Hematopoietic multipotent progenitor cell (in vitro differentiated cells): ENCODE data around the gene TSPAN13. TPM values are rescaled to one million over a fixed set of nuclear protein-coding genes. Genes with fewer than 3 reads are reported as not detected.
A peak's percentile ranks its signal among the peaks of the same experiment; 100 is the strongest.

Experiments used
- DNase-seq, 3 donors: peaks; one replicate each; pipeline ENCODE4 v3.0.0-alpha.2; 2011 to 2015; ENCODE audit warnings: low read depth in 2 of 3, low spot score in 2 of 3
- total RNA-seq: library from RNA; depleted of rRNA; stranded (reverse); fragments of >200 nt; gene quantifications from one replicate; pipeline ENCODE4 v1.2.3, GENCODE V29; 2012

Gene TSPAN13
- total RNA-seq, 1 donor, result 8.3 TPM

DNA sequence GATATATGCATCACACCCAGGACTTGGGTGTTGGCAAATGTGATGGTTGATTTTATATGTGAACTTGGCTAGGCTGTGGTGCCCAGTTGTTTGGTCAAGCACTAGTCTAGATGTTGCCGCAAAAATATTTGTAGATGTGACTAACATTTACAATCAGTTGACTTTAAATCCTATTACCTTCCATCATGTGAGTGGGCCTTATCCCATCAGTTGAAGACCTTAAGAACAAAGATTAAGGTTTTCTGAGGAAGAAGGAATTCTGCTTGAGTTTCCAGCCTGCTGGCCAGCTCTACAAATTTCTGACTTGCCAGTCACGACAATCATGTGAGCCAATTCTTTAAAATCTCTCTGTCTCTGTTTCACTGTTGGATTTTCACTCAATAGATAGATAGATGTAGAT is 20.3 kb downstream of the TSPAN13 start:
- DNase-seq, result no peak

- no peak for DNase-seq
Observed at GRCh38 chr7:16774294-16774693, 20.7 kb downstream of the TSPAN13 start.

GRCh38 chr7:16774986-16775385 is 21.4 kb downstream of the TSPAN13 start:
- no peak for DNase-seq

GRCh38 chr7:16776053-16776452 is 22.5 kb downstream of the TSPAN13 start:
- DNase-seq, result no peak

DNA sequence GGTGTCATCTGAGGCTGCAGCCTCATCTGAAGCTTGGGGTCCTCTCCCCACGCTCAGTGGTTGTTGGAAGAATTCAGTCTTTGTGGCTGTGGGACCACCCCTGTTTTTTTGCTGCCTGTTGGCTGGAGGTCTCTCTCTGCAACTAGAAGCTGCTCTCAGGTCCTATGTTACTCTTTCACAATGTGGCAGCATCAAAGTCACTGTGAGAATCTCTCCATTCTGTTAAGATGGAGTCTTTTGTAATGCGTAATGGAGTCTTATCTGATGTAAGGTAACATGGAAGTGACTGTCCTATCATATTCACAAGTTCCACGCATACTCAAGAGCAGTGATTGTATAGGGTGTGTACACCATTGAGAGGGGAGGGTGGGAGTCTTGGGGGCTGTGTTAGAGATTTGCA is 24.9 kb downstream of the TSPAN13 start:
- DNase-seq, result no peak

DNA sequence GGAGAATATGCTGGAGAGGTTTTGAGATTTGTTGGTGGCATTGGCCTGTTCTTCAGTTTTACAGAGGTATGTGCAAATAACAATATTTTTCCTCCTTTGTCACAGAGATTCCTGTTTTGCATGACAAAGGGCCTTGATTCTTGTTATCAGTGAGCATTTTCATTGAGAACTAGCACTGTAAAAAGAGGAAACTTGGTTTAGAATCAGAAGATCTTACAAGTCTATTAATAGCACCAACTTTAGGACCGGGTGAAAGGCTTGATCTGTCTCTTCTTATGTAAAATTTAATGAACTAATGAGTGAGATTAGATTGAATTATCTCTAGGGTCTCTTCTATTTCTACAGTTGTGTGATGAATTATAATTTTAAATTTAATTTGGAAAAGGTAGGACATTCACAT is 25.5 kb downstream of the TSPAN13 start:
- DNase-seq, result peak in 1 of 3 donors; percentile 28

- no peak for DNase-seq
Observed at GRCh38 chr7:16780596-16780995, 27.0 kb downstream of the TSPAN13 start.

- no peak for DNase-seq
Observed at GRCh38 chr7:16785321-16785720, 31.8 kb downstream of the TSPAN13 start.

DNA sequence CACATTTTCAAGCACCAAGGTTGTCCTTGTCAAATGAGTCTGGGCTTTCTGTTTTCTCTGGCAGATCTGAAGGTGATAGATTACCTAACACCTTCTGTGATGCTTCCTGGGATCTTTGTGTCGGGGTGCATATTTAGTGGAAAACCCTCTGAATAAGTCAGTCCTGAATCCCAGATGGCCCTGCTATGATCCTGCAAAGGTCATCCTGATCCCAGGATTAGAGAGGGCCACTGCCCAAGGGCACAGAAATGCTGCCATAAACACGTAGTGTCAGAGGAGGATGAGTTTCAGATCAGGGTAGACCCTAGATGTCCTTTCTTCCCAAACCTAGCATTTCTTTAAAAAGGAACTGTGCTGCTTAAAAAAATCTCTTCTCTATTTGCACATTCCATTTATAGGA is 32.3 kb downstream of the TSPAN13 start:
- no peak for DNase-seq

DNA sequence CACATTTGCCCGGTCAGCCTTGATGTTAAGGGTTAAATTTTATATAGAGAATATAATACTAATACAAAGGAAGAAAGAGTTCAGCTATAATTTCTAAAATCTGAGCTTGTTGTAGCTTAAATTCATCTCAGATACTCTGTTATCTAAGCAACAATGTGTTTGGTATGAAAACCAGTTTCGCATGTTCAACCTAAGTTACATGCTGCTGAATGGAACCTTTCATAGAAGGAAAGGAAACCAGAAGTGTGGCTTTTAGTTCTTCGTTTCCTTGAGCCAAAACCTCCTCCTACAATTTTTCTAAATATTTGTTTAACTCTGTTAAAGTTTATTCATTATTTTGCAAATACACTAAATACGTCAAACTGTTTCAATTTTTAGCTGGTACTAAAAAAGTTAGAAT is 32.7 kb downstream of the TSPAN13 start:
- DNase-seq, result no peak

- DNase-seq, result no peak
Observed at GRCh38 chr7:16787127-16787526, 33.6 kb downstream of the TSPAN13 start.

GRCh38 chr7:16791071-16791470 is 37.5 kb downstream of the TSPAN13 start:
- DNase-seq, result no peak

DNA sequence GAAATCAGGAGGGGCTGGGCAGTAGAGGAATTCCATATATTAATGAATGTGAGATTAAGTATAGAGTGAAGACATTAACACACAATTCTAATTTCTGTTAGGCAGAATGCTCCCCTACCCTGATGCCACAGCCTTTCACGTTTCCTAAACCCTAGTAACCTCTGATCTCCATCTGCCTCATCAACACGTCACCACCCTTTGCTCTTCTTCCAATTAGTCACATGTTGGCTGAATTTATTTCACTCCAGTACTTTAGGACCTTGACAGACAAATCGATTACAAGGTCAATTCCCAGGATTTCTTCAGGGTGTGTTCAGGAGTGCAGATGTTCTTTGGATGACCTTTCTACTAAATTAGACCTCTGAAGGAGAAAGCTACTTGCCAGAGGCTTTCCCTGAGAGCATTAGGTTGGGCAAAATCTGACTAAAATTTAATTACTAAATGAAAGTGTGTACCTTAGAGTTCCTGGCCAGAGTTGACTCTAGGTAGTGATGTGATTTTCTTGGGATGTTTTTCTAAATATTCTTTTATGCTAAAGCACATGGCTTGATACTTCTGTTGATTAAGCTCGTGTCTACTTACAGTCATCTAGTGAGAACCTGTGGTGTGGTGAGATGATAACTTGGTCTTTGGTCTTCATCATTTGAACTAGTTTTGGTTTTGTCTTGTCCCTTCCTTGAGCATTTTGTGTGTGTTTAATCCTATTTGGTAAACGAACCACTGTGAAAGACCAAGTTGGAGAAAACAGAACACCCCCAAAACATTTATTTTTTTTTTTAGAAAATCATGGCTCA is 38.5 kb downstream of the TSPAN13 start:
- no peak for DNase-seq

DNA sequence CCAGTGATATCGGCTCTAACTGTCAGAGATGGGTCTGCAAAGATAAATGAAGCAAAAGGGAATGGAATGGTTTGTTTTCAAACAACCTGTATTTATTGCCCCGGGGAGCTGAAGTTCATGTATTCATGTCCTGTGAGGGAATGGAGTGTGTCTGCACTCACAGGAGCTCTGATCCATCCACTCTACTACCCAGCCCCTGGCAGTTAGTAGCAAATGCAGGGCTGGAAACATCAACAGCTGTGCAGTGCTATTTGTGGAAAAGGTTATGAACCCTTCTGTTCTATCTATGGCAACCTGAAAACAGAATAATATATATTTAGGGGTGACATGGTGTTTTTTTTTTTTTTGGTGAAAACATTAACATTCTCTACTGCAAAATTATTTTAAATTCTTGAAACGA is 41.4 kb downstream of the TSPAN13 start:
- no peak for DNase-seq

GRCh38 chr7:16795624-16796023 is 42.1 kb downstream of the TSPAN13 start:
- DNase-seq, result peak in 1 of 3 donors; percentile 58

DNA sequence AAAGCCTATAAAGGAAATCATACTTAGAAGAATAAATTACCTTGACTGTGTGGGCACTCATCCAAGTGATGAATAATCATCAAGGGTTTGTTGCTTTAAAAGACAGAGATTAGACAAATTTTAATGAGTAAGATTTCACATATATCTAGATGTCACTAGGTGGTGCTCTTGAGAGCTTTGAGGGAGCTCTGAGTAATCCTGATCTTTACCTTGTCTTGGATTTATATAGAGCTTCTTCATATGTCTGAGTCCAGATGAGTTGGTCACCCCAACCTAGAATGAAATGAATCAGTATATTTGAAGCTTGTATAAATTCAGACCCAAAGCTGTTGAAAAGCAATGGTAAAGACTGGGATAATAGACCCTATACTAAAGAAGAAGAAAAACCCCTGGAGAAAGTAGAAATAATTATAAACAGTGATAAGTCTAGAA is 47.6 kb downstream of the TSPAN13 start:
- peak in 2 of 3 donors; percentile 56 to 69 for DNase-seq

DNA sequence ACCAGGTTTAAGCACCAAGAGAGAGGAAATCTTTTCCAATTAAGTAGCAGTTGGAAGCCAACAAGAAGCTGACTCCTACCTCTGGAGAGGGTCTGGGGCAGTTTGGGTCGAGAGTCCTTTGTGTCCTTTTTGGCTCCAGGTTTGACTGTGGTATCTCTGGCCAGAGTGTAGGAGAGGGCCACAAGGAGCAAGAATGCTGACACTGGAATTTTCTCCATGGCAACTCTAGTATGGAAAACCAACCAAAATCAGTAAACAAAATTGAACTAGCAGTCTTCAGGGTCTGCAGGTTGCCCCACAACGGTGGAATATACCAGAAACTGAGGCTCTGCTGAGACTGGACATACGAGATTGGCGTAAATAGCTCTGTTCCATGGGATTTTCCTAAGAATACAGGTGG is 48.0 kb downstream of the TSPAN13 start:
- DNase-seq, result no peak

DNA sequence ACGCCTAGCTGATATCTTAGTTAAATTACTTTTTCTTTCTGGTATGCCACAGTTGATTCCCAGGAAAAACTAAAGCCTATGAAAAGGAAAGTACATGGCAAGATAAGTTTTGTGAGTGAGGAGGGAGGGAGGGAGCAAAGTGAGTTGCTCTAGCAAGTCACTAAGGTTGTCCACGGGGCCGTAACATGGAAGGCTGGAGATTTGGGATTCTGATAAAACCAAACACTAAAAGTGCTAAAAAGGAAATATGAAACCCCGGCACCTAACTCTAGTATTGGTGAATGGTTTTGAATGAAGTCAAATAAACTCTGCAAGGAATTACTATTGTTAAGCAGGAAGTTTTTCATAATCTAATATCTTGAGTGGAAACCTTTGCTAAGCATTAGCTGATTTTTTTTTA is 49.6 kb downstream of the TSPAN13 start:
- DNase-seq, result no peak

- no peak for DNase-seq
Observed at GRCh38 chr7:16803881-16804673, 50.5 kb downstream of the TSPAN13 start.

- no peak for DNase-seq
Observed at GRCh38 chr7:16804674-16805439, 51.3 kb downstream of the TSPAN13 start, which contains the start of gene AGR2. Gene AGR2, minus strand, starts transcription at chr7:16804999. Its CDS starts 3,203 bp downstream, at chr7:16801796.

DNA sequence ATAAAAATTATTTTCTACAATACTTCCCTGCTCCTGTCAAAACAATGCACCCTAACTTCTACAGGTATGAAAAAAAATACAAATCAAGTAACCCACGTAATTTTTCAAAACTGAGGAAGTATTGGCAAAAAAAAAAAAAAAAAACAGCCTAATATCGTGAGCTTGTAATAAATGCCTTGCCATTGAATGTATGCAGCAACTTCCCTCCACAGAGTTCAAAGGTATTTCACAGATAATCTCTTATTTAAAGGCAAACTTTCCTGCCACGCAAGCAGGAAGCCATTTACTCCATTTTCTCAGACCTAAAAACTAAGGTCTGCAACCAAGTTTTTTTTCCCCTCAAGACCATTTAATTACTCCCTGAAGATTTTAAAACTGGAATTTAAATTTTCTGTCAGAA is 51.9 kb downstream of the TSPAN13 start:
- no peak for DNase-seq
